PC-9 (cell line): ENCODE data around the gene NLK. TPM values are rescaled to one million over a fixed set of nuclear protein-coding genes. Genes with fewer than 3 reads are reported as not detected.

Source experiments
- BruUV-seq: library from RNA; stranded (reverse); fragments of 400-500 nt; replicated peaks from 2 replicates; lab custom pipeline; 2021; lab: Mats Ljungman, UMichigan
- CTCF ChIA-PET: fragments of 300-600 bp; sonication (Branson Sonifier 250); formaldehyde crosslinking; loops from one replicate; lab custom pipeline; 2022; ENCODE audit warnings: antibody characterized with exemption; lab: Charles Lee
- POLR2A ChIA-PET: fragments of 300-600 bp; sonication (Branson Sonifier 250); formaldehyde crosslinking; loops from one replicate; lab custom pipeline; 2022; ENCODE audit warnings: antibody characterized with exemption; ENCODE audit not compliant: unreplicated experiment; lab: Charles Lee
- DNase-seq, 2 experiments: peaks; one replicate each; pipeline versions ENCODE4 v3.0.0 to v3.0.0-alpha.2; 2015 to 2022; ENCODE audit warnings: mixed read lengths in 1 of 2
- H2AFZ ChIP-seq: fragments of 200-600 bp; sonication (generic); 2 replicates; pipeline ENCODE4 v1.8.1; 2017; ENCODE audit warnings: antibody characterized with exemption
- H3F3A ChIP-seq: fragments of 200-600 bp; sonication (generic); 2 replicates; pipeline ENCODE4 v1.8.1; 2017; ENCODE audit warnings: antibody characterized with exemption, mild to moderate bottlenecking, low read depth; ENCODE audit not compliant: insufficient read depth
- H3K27ac ChIP-seq: fragments of 200-600 bp; sonication (generic); 2 replicates; pipeline ENCODE4 v1.6.1; 2016; ENCODE audit warnings: mixed run types
- H3K27me3 ChIP-seq: fragments of 200-600 bp; sonication (generic); 2 replicates; pipeline ENCODE4 v1.6.1; 2016; ENCODE audit warnings: low read depth, mixed run types; ENCODE audit not compliant: insufficient read depth
- H3K36me3 ChIP-seq: fragments of 200-600 bp; sonication (generic); 2 replicates; pipeline ENCODE4 v1.6.1; 2016; ENCODE audit warnings: low read depth, mixed run types
- H3K4me1 ChIP-seq: fragments of 200-600 bp; sonication (generic); replicated peaks from 2 replicates; pipeline ENCODE4 v1.6.1; 2016; ENCODE audit warnings: mixed run types; ENCODE audit not compliant: insufficient read depth
- H3K4me2 ChIP-seq: fragments of 200-600 bp; sonication (generic); 2 replicates; pipeline ENCODE4 v1.6.1; 2017; ENCODE audit warnings: mixed run types
- H3K4me3 ChIP-seq: fragments of 200-600 bp; sonication (generic); 2 replicates; pipeline ENCODE4 v1.6.1; 2016; ENCODE audit warnings: mixed run types
- H3K79me2 ChIP-seq: fragments of 200-600 bp; sonication (generic); 2 replicates; pipeline ENCODE4 v1.6.1; 2017; ENCODE audit warnings: low read depth, mixed run types
- H3K9me2 ChIP-seq: fragments of 200-600 bp; sonication (generic); 2 replicates; pipeline ENCODE4 v1.8.1; 2017; ENCODE audit warnings: mild to moderate bottlenecking; ENCODE audit not compliant: insufficient read depth
- H3K9me3 ChIP-seq: fragments of 200-600 bp; sonication (generic); 2 replicates; pipeline ENCODE4 v1.8.1; 2016; ENCODE audit warnings: low read depth; ENCODE audit not compliant: insufficient read depth
- H4K20me1 ChIP-seq: fragments of 200-600 bp; sonication (generic); 2 replicates; pipeline ENCODE4 v1.8.1; 2017; ENCODE audit not compliant: insufficient read depth
- EZH2 ChIP-seq: fragments of 200-600 bp; sonication (generic); IDR thresholded peaks from 2 replicates; pipeline ENCODE4 v1.8.0; 2017; ENCODE audit warnings: antibody characterized with exemption, low read depth
- intact Hi-C: fragments of 100-400 bp; cut with micrococcal nuclease; formaldehyde crosslinking; loops from one replicate; pipeline ENCODE4 v1.10.0; 2022; ENCODE audit not compliant: unreplicated experiment
- total RNA-seq: library from RNA; stranded (reverse); gene quantifications from 2 replicates; pipeline ENCODE4 v1.2.3, GENCODE V29; 2021
- TF ChIP-seq, protein P1 (sequence below): fragments of 200-600 bp; sonication (generic); conservative IDR thresholded peaks from 2 replicates; pipeline ENCODE4 v1.6.1; 2017; ENCODE audit warnings: mixed run types, antibody characterized with exemption, mild to moderate bottlenecking, moderate library complexity

NLK gene
- total RNA-seq, 1 experiment from 2014 or later, result 20.7 TPM

- TF ChIP-seq, protein P1, sequence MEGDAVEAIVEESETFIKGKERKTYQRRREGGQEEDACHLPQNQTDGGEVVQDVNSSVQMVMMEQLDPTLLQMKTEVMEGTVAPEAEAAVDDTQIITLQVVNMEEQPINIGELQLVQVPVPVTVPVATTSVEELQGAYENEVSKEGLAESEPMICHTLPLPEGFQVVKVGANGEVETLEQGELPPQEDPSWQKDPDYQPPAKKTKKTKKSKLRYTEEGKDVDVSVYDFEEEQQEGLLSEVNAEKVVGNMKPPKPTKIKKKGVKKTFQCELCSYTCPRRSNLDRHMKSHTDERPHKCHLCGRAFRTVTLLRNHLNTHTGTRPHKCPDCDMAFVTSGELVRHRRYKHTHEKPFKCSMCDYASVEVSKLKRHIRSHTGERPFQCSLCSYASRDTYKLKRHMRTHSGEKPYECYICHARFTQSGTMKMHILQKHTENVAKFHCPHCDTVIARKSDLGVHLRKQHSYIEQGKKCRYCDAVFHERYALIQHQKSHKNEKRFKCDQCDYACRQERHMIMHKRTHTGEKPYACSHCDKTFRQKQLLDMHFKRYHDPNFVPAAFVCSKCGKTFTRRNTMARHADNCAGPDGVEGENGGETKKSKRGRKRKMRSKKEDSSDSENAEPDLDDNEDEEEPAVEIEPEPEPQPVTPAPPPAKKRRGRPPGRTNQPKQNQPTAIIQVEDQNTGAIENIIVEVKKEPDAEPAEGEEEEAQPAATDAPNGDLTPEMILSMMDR, result no peak
- TF ChIP-seq EZH2, result no peak
- Histone ChIP-seq H3K9me3 (no peaks in the 10 kb centered on the region), H3K27ac (no peak overlapping the region), H3K79me2 (peaks cover 19% of the 10 kb centered on the region), H3K9me2 (no peaks in the 10 kb centered on the region; the same call in 1 of the 2 replicates), H3K4me2 (no peak overlapping the region), H3K4me1 (peaks cover 21% of the 10 kb centered on the region), H3K27me3 (no peaks in the 10 kb centered on the region), H3F3A (no peaks in the 10 kb centered on the region), H3K4me3 (no peak overlapping the region), H2AFZ (no peak overlapping the region), H4K20me1 (no peaks in the 10 kb centered on the region), H3K36me3 (no peaks in the 10 kb centered on the region)
- BruUV-seq, result no TSS peak
- no peak for DNase-seq
- POLR2A ChIA-PET, result interaction anchor here (0.6 to 0.7 kb wide), 2 partner anchors 27 to 431 kb away, joined by 4 to 12 read pairs; no protein-coding TSS in a partner anchor
- CTCF ChIA-PET, result no interaction called here
- intact Hi-C loops, result no loop called here
Observed at GRCh38 chr17:28038802-28039201, 3.7 kb upstream of the NLK start.

DNA sequence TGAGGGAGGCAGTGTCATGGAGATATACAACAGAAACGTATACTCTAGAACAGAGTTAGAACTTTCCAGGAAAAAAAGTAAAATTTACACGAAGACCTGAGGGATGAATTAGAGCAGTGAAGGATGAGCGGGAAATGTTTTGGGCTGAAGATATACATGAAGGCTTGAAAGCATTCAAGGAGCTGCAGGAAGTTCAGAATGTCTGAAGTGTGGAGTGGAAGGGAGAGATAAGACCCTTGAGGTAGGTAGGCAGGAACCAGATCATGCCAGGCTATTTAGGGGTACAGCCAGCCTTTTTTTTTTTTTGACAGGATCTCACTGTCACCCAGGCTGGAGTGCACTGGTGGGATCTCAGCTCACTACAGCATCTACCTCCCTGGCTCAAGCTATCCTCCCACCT is 3.2 kb upstream of the NLK start:
- Histone ChIP-seq H3F3A (no peaks in the 10 kb centered on the region), H3K27me3 (no peaks in the 10 kb centered on the region), H3K4me2 (no peak overlapping the region), H3K4me1 (peaks cover 23% of the 10 kb centered on the region), H3K4me3 (no peak overlapping the region), H3K9me2 (no peaks in the 10 kb centered on the region; the same call in 1 of the 2 replicates), H3K79me2 (peaks cover 24% of the 10 kb centered on the region), H3K36me3 (no peaks in the 10 kb centered on the region), H3K9me3 (no peaks in the 10 kb centered on the region), H4K20me1 (no peaks in the 10 kb centered on the region), H2AFZ (no peak overlapping the region), H3K27ac (no peak overlapping the region)
- DNase-seq, result no peak
- no peak for TF ChIP-seq EZH2
- TF ChIP-seq, protein P1, result no peak
- no TSS peak for BruUV-seq
- CTCF ChIA-PET, result no interaction called here
- POLR2A ChIA-PET, result interaction anchor here (0.6 kb wide), 1 partner anchor 28 kb away, joined by 12 read pairs; no protein-coding TSS in a partner anchor
- intact Hi-C loops, result no loop called here

- BruUV-seq, result no TSS peak
- ChIA-PET CTCF (interaction anchor here (0.5 kb wide), 1 partner anchor 91 kb away, joined by 15 read pairs; no protein-coding TSS in a partner anchor), POLR2A (no interaction called here)
- no peak overlapping the region for H2AFZ ChIP-seq
- no peak for DNase-seq
- peaks cover 35% of the 10 kb centered on the region for H3K79me2 ChIP-seq
- H3K4me1 ChIP-seq, result peaks cover 29% of the 10 kb centered on the region
- no peaks in the 10 kb centered on the region for H4K20me1 ChIP-seq
- peak overlapping the region; percentile 41; the same call in 1 of the 2 replicates for H3K4me3 ChIP-seq
- H3F3A ChIP-seq, result no peaks in the 10 kb centered on the region
- H3K9me2 ChIP-seq, result no peaks in the 10 kb centered on the region; the same call in 1 of the 2 replicates
- H3K27me3 ChIP-seq, result no peaks in the 10 kb centered on the region
- H3K4me2 ChIP-seq, result peak overlapping the region; percentile 61
- no peak for TF ChIP-seq EZH2
- TF ChIP-seq, protein P1, result no peak
- no peak overlapping the region for H3K27ac ChIP-seq
- intact Hi-C loops, result loop anchor here (5.0 to 10.0 kb wide), 3 partner anchors 56 to 297 kb away; partner anchors contain the start of genes IFT20, LYRM9 and TNFAIP1
- no peaks in the 10 kb centered on the region for H3K9me3 ChIP-seq
- no peaks in the 10 kb centered on the region for H3K36me3 ChIP-seq
Observed at GRCh38 chr17:28040406-28040805, 2.1 kb upstream of the NLK start.
